H9 (cell line): Measurements from ENCODE around the gene ZNF385B. TPM values are rescaled to one million over a fixed set of nuclear protein-coding genes. Genes with fewer than 3 reads are reported as not detected.

Source experiments
- DNase-seq: peaks from one replicate; pipeline ENCODE4 v3.0.0-alpha.2; 2017
- H2AFZ ChIP-seq: one replicate; pipeline ENCODE4 v1.6.1; 2013; ENCODE audit warnings: mild to moderate bottlenecking, low read length, control low read depth, moderate library complexity
- H2AK5ac ChIP-seq: 2 replicates; pipeline ENCODE4 v1.6.1; 2013; ENCODE audit warnings: low read length, control low read depth, mixed read lengths; ENCODE audit not compliant: insufficient read length
- H2BK120ac ChIP-seq: one replicate; pipeline ENCODE4 v1.6.1; 2013; ENCODE audit warnings: low read depth, mild to moderate bottlenecking, low read length, control low read depth, inconsistent platforms; ENCODE audit not compliant: poor library complexity, severe bottlenecking
- H2BK12ac ChIP-seq: 2 replicates; pipeline ENCODE4 v1.6.1; 2013; ENCODE audit warnings: low read length, control low read depth, mixed read lengths, low read depth; ENCODE audit not compliant: insufficient read length
- H2BK15ac ChIP-seq: 2 replicates; pipeline ENCODE4 v1.6.1; 2013; ENCODE audit warnings: low read depth, low read length, control low read depth
- H2BK20ac ChIP-seq: one replicate; pipeline ENCODE4 v1.6.1; 2013; ENCODE audit warnings: low read depth, mild to moderate bottlenecking, low read length, control low read depth, inconsistent platforms; ENCODE audit not compliant: poor library complexity, severe bottlenecking
- H2BK5ac ChIP-seq: 2 replicates; pipeline ENCODE4 v1.6.1; 2013; ENCODE audit warnings: low read length, control low read depth, mixed read lengths; ENCODE audit not compliant: insufficient read length
- H3K14ac ChIP-seq: 2 replicates; pipeline ENCODE4 v1.6.1; 2013; ENCODE audit warnings: low read length, control low read depth; ENCODE audit not compliant: insufficient read depth
- H3K18ac ChIP-seq: 2 replicates; pipeline ENCODE4 v1.6.1; 2013; ENCODE audit warnings: low read depth, mild to moderate bottlenecking, mixed read lengths, low read length, control low read depth; ENCODE audit not compliant: insufficient read length
- H3K23ac ChIP-seq: 2 replicates; pipeline ENCODE4 v1.6.1; 2013; ENCODE audit warnings: low read length, control low read depth, mixed read lengths, low read depth; ENCODE audit not compliant: insufficient read length
- H3K23me2 ChIP-seq: 2 replicates; pipeline ENCODE4 v1.6.1; 2013; ENCODE audit warnings: low read depth, mild to moderate bottlenecking, mixed read lengths, low read length, control low read depth; ENCODE audit not compliant: insufficient read length, poor library complexity, severe bottlenecking
- H3K27ac ChIP-seq: 2 replicates; pipeline ENCODE4 v1.5.1; 2013; ENCODE audit warnings: low read length, control low read depth, mixed read lengths, low read depth; ENCODE audit not compliant: insufficient read length
- H3K27me3 ChIP-seq: 2 replicates; pipeline ENCODE4 v1.6.1; 2013; ENCODE audit warnings: low read length, control low read depth, inconsistent platforms; ENCODE audit not compliant: insufficient read depth
- H3K4ac ChIP-seq: 2 replicates; pipeline ENCODE4 v1.6.1; 2013; ENCODE audit warnings: low read depth, mild to moderate bottlenecking, control low read depth, inconsistent platforms, low read length, moderate library complexity
- H3K4me1 ChIP-seq: 2 replicates; pipeline ENCODE4 v1.6.1; 2013; ENCODE audit warnings: low read length, control low read depth, inconsistent platforms; ENCODE audit not compliant: insufficient read depth
- H3K4me2 ChIP-seq: 2 replicates; pipeline ENCODE4 v1.6.1; 2013; ENCODE audit warnings: low read length, control low read depth, mixed read lengths; ENCODE audit not compliant: insufficient read length, insufficient read depth
- H3K56ac ChIP-seq: 2 replicates; pipeline ENCODE4 v1.6.1; 2013; ENCODE audit warnings: low read depth, mild to moderate bottlenecking, mixed read lengths, low read length, control low read depth; ENCODE audit not compliant: insufficient read length
- H3K79me1 ChIP-seq: 2 replicates; pipeline ENCODE4 v1.6.1; 2013; ENCODE audit warnings: low read depth, mild to moderate bottlenecking, moderate library complexity, low read length, control low read depth, inconsistent platforms; ENCODE audit not compliant: insufficient read depth, poor library complexity, severe bottlenecking
- H3K79me2 ChIP-seq: 2 replicates; pipeline ENCODE4 v1.6.1; 2013; ENCODE audit warnings: low read length, control low read depth, inconsistent platforms; ENCODE audit not compliant: insufficient read depth
- H3K9ac ChIP-seq: 2 replicates; pipeline ENCODE4 v1.6.1; 2013; ENCODE audit warnings: low read length, control low read depth, mixed read lengths; ENCODE audit not compliant: insufficient read length; ENCODE audit errors: extremely low read depth
- H3K9me3 ChIP-seq: one replicate; pipeline ENCODE4 v1.6.1; 2013; ENCODE audit warnings: low read depth, low read length, inconsistent platforms; ENCODE audit not compliant: control insufficient read depth
- H3T11ph ChIP-seq: one replicate; pipeline ENCODE4 v1.6.1; 2013; ENCODE audit warnings: mild to moderate bottlenecking, low read length, control low read depth, inconsistent platforms
- H4K20me1 ChIP-seq: one replicate; pipeline ENCODE4 v1.6.1; 2013; ENCODE audit not compliant: control insufficient read depth, insufficient read length, insufficient read depth
- H4K5ac ChIP-seq: 2 replicates; pipeline ENCODE4 v1.6.1; 2013; ENCODE audit warnings: low read depth, mild to moderate bottlenecking, mixed read lengths, low read length, control low read depth; ENCODE audit not compliant: insufficient read length
- H4K8ac ChIP-seq: replicated peaks from 2 replicates; pipeline ENCODE4 v1.6.1; 2013; ENCODE audit warnings: low read length, control low read depth, mixed read lengths, low read depth; ENCODE audit not compliant: insufficient read length
- H4K91ac ChIP-seq: 2 replicates; pipeline ENCODE4 v1.6.1; 2013; ENCODE audit warnings: low read depth, mild to moderate bottlenecking, moderate library complexity, mixed read lengths, low read length, control low read depth; ENCODE audit not compliant: insufficient read length
- H3K27ac Mint-ChIP-seq, 3 experiments: 2 replicates in 2 of 3; 3 replicates in 1 of 3; pipeline ENCODE4 v1.8.0; 2020 to 2021; ENCODE audit warnings: mixed read lengths in 3 of 3, mild to moderate bottlenecking in 1 of 3, moderate library complexity in 1 of 3
- H3K27me3 Mint-ChIP-seq: 2 replicates; pipeline ENCODE4 v1.8.0; 2021; ENCODE audit warnings: low read depth, mild to moderate bottlenecking, moderate library complexity, mixed read lengths
- H3K36me3 Mint-ChIP-seq, 3 experiments: 2 replicates in 2 of 3; 3 replicates in 1 of 3; pipeline ENCODE4 v1.8.0; 2020 to 2021; ENCODE audit warnings: low read depth in 3 of 3, mixed read lengths in 3 of 3; ENCODE audit not compliant: insufficient read depth in 1 of 3
- H3K4me1 Mint-ChIP-seq, 2 experiments: 2 replicates each; pipeline ENCODE4 v1.8.0; 2020; ENCODE audit warnings: mixed read lengths in 2 of 2
- H3K4me3 Mint-ChIP-seq, 2 experiments: 2 replicates in 1 of 2; 3 replicates in 1 of 2; pipeline ENCODE4 v1.8.0; 2020 to 2021; ENCODE audit warnings: mild to moderate bottlenecking in 2 of 2, mixed read lengths in 2 of 2, moderate library complexity in 1 of 2
- H3K9me3 Mint-ChIP-seq, 2 experiments: 2 replicates in 1 of 2; 3 replicates in 1 of 2; pipeline ENCODE4 v1.8.0; 2020; ENCODE audit warnings: mild to moderate bottlenecking in 2 of 2, mixed read lengths in 2 of 2, moderate library complexity in 1 of 2
- CTCF ChIP-seq: fragments of 200-600 bp; sonication (generic); conservative IDR thresholded peaks from 3 replicates; pipeline ENCODE4 v1.8.0; 2021; ENCODE audit warnings: antibody characterized with exemption, mild to moderate bottlenecking
- WGBS: extraction: QIAGEN DNeasy Blood & Tissue Kit; methylation state at CpG from one replicate; pipeline ENCODE4 v1.1.7; 2013; ENCODE audit warnings: missing lambda C conversion rate, low lambda C conversion rate, mixed read lengths; ENCODE audit not compliant: insufficient read length; ENCODE audit errors: extremely low coverage; 5-methylcytosine and 5-hydroxymethylcytosine counted together
- total RNA-seq: library from RNA; stranded (reverse); gene quantifications from 2 replicates; pipeline ENCODE4 v1.2.1, GENCODE V29; 2021

The ZNF385B gene
- total RNA-seq, 1 experiment from 2014 or later = 2.1 TPM

- Histone ChIP-seq H3T11ph (no peak overlapping the region), H2AK5ac (no peak overlapping the region), H2BK15ac (no peak overlapping the region), H3K4me1 (no peaks in the 10 kb centered on the region), H3K18ac (no peak overlapping the region), H2BK20ac (no peak overlapping the region), H3K79me1 (no peaks in the 10 kb centered on the region), H2BK12ac (no peak overlapping the region), H3K27me3 (no peaks in the 10 kb centered on the region), H3K9me3 (no peaks in the 10 kb centered on the region), H3K23me2 (no peaks in the 10 kb centered on the region), H3K79me2 (no peaks in the 10 kb centered on the region), H3K4ac (no peak overlapping the region), H4K5ac (no peak overlapping the region), H4K8ac (no peak overlapping the region), H3K14ac (no peak overlapping the region), H4K91ac (no peak overlapping the region), H2BK120ac (no peak overlapping the region), H3K9ac (no peak overlapping the region), H2AFZ (no peak overlapping the region), H4K20me1 (no peaks in the 10 kb centered on the region), H2BK5ac (no peak overlapping the region), H3K56ac (no peak overlapping the region), H3K27ac (no peak overlapping the region), H3K23ac (no peak overlapping the region), H3K4me2 (no peak overlapping the region)
- no peaks in the 10 kb centered on the region; the same call in 1 of the 2 replicates for H3K27me3 Mint-ChIP-seq
- peaks cover 2 to 5% of the 10 kb centered on the region in 2 experiments; a peak in 2 of 4 replicates for H3K4me1 Mint-ChIP-seq
- no peaks in the 10 kb centered on the region for H3K9me3 Mint-ChIP-seq
- H3K36me3 Mint-ChIP-seq = no peaks in the 10 kb centered on the region
- H3K27ac Mint-ChIP-seq = no peak overlapping the region
- TF ChIP-seq CTCF = no peak
- H3K4me3 Mint-ChIP-seq = no peak overlapping the region
- WGBS = no CpG with 5 or more reads among the region's 1 CpG
- no peak for DNase-seq
Measured at GRCh38 chr2:179850188-179850587, 11.2 kb downstream of the ZNF385B start.
